NCI-H2196 treated with DMSO at 0.1 percent for 48 hours (cell line): ENCODE data around the gene TMPRSS9.
A peak's percentile ranks its signal among the peaks of the same experiment; 100 is the strongest.

Experiments
- DNase-seq: peaks from one replicate; lab custom pipeline; 2025; ENCODE audit not compliant: unreplicated experiment; lab: John Stamatoyannopoulos, UW

TMPRSS9 gene

GRCh38 chr19:2359992-2360685 is at the start of gene TMPRSS9:
TSS of gene TMPRSS9 (plus strand) at chr19:2360265. CDS start at chr19:2389786, 29,521 bp downstream.
- DNase-seq, result no peak

GRCh38 chr19:2311093-2311492 is 49.0 kb upstream of the TMPRSS9 start:
- DNase-seq, result no peak

- no peak for DNase-seq
Measured at GRCh38 chr19:2312820-2313501, 47.1 kb upstream of the TMPRSS9 start.

- DNase-seq, result no peak
Measured at GRCh38 chr19:2315121-2315817, 44.8 kb upstream of the TMPRSS9 start.

- DNase-seq, result no peak
Measured at GRCh38 chr19:2315818-2316353, 44.2 kb upstream of the TMPRSS9 start.

GRCh38 chr19:2317300-2317699 is 42.8 kb upstream of the TMPRSS9 start:
- no peak for DNase-seq

GRCh38 chr19:2317756-2318155 is 42.3 kb upstream of the TMPRSS9 start:
- no peak for DNase-seq

GRCh38 chr19:2318923-2319322 is 41.1 kb upstream of the TMPRSS9 start:
- no peak for DNase-seq

- DNase-seq, result no peak
Measured at GRCh38 chr19:2319551-2319950, 40.5 kb upstream of the TMPRSS9 start.

- no peak for DNase-seq
Measured at GRCh38 chr19:2320049-2320448, 40.0 kb upstream of the TMPRSS9 start.

GRCh38 chr19:2320939-2321338 is 39.1 kb upstream of the TMPRSS9 start:
- DNase-seq, result no peak

GRCh38 chr19:2321565-2322283 is 38.3 kb upstream of the TMPRSS9 start:
- DNase-seq, result no peak

- DNase-seq, result no peak
Measured at GRCh38 chr19:2323707-2324106, 36.4 kb upstream of the TMPRSS9 start.

- no peak for DNase-seq
Measured at GRCh38 chr19:2324220-2324948, 35.7 kb upstream of the TMPRSS9 start.

GRCh38 chr19:2325281-2326046 is 34.6 kb upstream of the TMPRSS9 start:
- DNase-seq, result no peak

- no peak for DNase-seq
Measured at GRCh38 chr19:2326699-2327360, 33.2 kb upstream of the TMPRSS9 start.

GRCh38 chr19:2327773-2328400 is 32.2 kb upstream of the TMPRSS9 start:
- peak; percentile 30 for DNase-seq

- DNase-seq, result peak; percentile 75
Measured at GRCh38 chr19:2328401-2329148, 31.5 kb upstream of the TMPRSS9 start, which contains the start of the genes LSM7 and SPPL2B. TSS of gene LSM7 (minus strand) at chr19:2328586. CDS start at chr19:2328566, 20 bp downstream. TSS of gene SPPL2B (plus strand) at chr19:2328684. CDS start at chr19:2328710, 26 bp downstream.
